ENCODE data around the gene NDUFB11.

DNA sequence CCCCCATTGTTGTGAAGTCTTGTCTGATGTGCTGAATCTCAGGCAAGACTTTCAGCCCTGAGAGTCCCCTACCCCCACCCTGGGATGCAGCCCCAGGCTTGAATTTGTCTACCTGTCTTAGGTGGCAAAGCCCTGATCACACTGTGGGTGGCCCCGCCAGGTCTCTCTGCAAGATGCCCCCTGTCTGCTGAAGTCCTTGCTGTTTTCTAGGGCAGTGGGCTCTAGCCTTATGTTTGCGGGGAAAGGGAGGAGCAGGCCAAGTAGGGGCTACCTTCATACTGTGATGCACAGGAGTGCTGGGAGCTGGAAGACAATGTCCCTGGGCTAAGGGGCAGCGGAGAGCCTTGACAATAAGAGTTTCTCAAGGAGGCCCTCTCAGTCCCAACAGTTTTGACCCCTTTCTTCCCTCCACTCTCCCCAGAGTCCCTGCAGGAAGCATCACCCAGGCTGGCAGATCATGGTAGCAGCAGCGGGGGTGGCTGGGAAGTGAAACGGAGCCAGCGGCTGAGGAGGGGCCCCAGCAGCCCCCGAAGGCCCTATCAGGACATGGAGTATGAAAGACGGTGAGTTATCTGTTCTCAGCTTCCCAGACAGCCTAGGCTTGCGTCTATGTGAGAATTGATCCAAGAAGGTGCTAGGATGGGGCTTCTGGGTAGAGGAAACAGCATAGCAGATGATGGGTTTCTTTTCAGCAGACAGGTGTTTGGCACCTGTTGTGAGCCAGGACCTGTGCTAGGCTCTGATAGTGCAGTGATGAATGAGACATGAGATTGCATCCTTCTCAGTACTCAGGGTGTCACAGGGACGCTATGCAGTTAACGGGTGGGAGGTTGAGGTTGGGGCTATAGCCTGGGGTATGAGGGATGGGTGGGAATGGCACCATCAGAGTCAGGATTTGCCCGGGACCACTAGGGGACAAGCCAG, 2.7 kb upstream of the NDUFB11 start:
- TF ChIP-seq CTCF (IDR thresholded peaks at IDR 0.05; ENCODE audit: insufficient read depth, low read length) = no peak
- TF ChIP-seq, protein P1, sequence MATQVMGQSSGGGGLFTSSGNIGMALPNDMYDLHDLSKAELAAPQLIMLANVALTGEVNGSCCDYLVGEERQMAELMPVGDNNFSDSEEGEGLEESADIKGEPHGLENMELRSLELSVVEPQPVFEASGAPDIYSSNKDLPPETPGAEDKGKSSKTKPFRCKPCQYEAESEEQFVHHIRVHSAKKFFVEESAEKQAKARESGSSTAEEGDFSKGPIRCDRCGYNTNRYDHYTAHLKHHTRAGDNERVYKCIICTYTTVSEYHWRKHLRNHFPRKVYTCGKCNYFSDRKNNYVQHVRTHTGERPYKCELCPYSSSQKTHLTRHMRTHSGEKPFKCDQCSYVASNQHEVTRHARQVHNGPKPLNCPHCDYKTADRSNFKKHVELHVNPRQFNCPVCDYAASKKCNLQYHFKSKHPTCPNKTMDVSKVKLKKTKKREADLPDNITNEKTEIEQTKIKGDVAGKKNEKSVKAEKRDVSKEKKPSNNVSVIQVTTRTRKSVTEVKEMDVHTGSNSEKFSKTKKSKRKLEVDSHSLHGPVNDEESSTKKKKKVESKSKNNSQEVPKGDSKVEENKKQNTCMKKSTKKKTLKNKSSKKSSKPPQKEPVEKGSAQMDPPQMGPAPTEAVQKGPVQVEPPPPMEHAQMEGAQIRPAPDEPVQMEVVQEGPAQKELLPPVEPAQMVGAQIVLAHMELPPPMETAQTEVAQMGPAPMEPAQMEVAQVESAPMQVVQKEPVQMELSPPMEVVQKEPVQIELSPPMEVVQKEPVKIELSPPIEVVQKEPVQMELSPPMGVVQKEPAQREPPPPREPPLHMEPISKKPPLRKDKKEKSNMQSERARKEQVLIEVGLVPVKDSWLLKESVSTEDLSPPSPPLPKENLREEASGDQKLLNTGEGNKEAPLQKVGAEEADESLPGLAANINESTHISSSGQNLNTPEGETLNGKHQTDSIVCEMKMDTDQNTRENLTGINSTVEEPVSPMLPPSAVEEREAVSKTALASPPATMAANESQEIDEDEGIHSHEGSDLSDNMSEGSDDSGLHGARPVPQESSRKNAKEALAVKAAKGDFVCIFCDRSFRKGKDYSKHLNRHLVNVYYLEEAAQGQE (IDR thresholded peaks at IDR 0.05; ENCODE audit: insufficient replicate concordance, low read depth) = no peak
- no peak for TF ChIP-seq GABPA (IDR thresholded peaks at IDR 0.05; ENCODE audit: low read depth)
- no peak for TF ChIP-seq POLR2AphosphoS5 (IDR thresholded peaks at IDR 0.05; ENCODE audit: low read depth)

Data from HL-60 (cell line).